ENCODE data around the gene ANXA5.

DNA sequence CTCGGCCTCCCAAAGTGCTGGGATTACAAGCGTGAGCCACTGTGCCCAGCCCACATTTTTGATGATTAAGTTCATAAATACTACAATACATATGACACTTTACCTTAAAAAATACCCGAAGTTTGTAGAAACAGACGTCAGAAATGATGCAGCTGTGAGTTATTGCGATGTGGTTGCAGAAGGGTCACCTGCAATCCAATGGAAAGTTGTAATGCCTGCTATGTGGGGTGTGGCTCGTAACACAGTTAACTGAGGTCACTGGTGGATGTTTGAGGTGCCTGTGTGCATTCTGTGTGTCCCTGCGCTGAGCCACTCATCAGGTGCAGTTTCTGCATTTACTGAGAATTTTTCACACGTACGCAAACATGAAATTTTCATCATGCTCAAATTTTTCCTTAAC is 64.1 kb downstream of the ANXA5 start:
- TF ChIP-seq, protein P1, sequence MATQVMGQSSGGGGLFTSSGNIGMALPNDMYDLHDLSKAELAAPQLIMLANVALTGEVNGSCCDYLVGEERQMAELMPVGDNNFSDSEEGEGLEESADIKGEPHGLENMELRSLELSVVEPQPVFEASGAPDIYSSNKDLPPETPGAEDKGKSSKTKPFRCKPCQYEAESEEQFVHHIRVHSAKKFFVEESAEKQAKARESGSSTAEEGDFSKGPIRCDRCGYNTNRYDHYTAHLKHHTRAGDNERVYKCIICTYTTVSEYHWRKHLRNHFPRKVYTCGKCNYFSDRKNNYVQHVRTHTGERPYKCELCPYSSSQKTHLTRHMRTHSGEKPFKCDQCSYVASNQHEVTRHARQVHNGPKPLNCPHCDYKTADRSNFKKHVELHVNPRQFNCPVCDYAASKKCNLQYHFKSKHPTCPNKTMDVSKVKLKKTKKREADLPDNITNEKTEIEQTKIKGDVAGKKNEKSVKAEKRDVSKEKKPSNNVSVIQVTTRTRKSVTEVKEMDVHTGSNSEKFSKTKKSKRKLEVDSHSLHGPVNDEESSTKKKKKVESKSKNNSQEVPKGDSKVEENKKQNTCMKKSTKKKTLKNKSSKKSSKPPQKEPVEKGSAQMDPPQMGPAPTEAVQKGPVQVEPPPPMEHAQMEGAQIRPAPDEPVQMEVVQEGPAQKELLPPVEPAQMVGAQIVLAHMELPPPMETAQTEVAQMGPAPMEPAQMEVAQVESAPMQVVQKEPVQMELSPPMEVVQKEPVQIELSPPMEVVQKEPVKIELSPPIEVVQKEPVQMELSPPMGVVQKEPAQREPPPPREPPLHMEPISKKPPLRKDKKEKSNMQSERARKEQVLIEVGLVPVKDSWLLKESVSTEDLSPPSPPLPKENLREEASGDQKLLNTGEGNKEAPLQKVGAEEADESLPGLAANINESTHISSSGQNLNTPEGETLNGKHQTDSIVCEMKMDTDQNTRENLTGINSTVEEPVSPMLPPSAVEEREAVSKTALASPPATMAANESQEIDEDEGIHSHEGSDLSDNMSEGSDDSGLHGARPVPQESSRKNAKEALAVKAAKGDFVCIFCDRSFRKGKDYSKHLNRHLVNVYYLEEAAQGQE (IDR thresholded peaks at IDR 0.05; ENCODE audit: insufficient read depth in 1 of 2, low read depth in 2 of 2, low read length in 2 of 2): no peak
- no peak for TF ChIP-seq TAF1 (IDR thresholded peaks at IDR 0.05; ENCODE audit: borderline replicate concordance, insufficient read depth, low read length)
- no peak for TF ChIP-seq POLR2AphosphoS5 (IDR thresholded peaks at IDR 0.05; ENCODE audit: low read depth, low read length)
